Stomach (tissue), 9 donors: ENCODE measurements around the gene FBXL19. TPM values are rescaled to one million over a fixed set of nuclear protein-coding genes. Genes with fewer than 3 reads are reported as not detected.

Experiments
- DNase-seq, 2 donors: peaks; one replicate each; pipeline versions ENCODE4 v3.0.0 to v3.0.0-alpha.2; 2013 to 2019
- H3K27ac ChIP-seq, 5 donors: fragments of 200-600 bp in 4 of 5; sonication (generic) in 4 of 5; one replicate each; pipeline ENCODE4 v1.5.1; 2013 to 2019; ENCODE audit warnings: mild to moderate bottlenecking in 1 of 5, moderate library complexity in 1 of 5
- H3K27me3 ChIP-seq, 3 donors: fragments of 200-600 bp; sonication (generic); one replicate each; pipeline ENCODE4 v1.5.1; 2017 to 2019; ENCODE audit warnings: mixed run types in 1 of 3
- H3K36me3 ChIP-seq, 4 donors: fragments of 200-600 bp; sonication (generic); 1 replicate in 3 of 4; 2 replicates in 1 of 4; pipeline ENCODE4 v1.5.1; 2016 to 2019
- H3K4me1 ChIP-seq, 4 donors: fragments of 200-600 bp; sonication (generic); one replicate each; pipeline ENCODE4 v1.5.1; 2016 to 2019
- H3K4me3 ChIP-seq, 4 donors: fragments of 200-600 bp; sonication (generic) in 3 of 4; one replicate each; pipeline ENCODE4 v1.5.1; 2016 to 2019; ENCODE audit warnings: mild to moderate bottlenecking in 1 of 4
- H3K9me3 ChIP-seq, 4 donors: fragments of 200-600 bp; sonication (generic); one replicate each; pipeline ENCODE4 v1.5.1; 2016 to 2019
- EP300 ChIP-seq: sonication (generic); formaldehyde crosslinking; IDR thresholded peaks from one replicate; pipeline ENCODE4 v1.6.1; 2017; ENCODE audit warnings: antibody characterized with exemption
- POLR2A ChIP-seq, 4 donors: fragments of 450-650 bp; IDR thresholded peaks; one replicate each; pipeline ENCODE4 v1.6.1; 2016; ENCODE audit warnings: antibody characterized with exemption in 4 of 4, control low read depth in 2 of 4, mild to moderate bottlenecking in 1 of 4, moderate library complexity in 1 of 4
- POLR2AphosphoS5 ChIP-seq, 3 donors: sonication (generic); formaldehyde crosslinking; IDR thresholded peaks; one replicate each; pipeline ENCODE4 v1.6.1; 2016; ENCODE audit warnings: antibody characterized with exemption in 3 of 3
- WGBS, 5 donors: extraction: QIAGEN DNeasy Blood & Tissue Kit in 3 of 5; methylation state at CpG; one replicate each; pipeline versions ENCODE4 v1.1.5 to v1.1.7; 2013 to 2018; 5-methylcytosine and 5-hydroxymethylcytosine counted together
- intact Hi-C: fragments of 100-400 bp; cut with DNase I; formaldehyde crosslinking; loops from one replicate; pipeline ENCODE4 v1.15.1; 2023; ENCODE audit warnings: low total_unique reads
- polyA plus RNA-seq, 3 donors: library from polyadenylated mRNA; stranded (reverse); fragments of 200-250 nt; gene quantifications; one replicate each; pipeline ENCODE4 v1.2.3, GENCODE V29; 2013
- total RNA-seq, 5 donors: library from RNA; depleted of rRNA; stranded (reverse); fragments of >200 nt; gene quantifications; one replicate each; pipeline versions ENCODE4 v1.1.0 to v1.2.3, GENCODE V29; 2014 to 2016
- TF ChIP-seq, protein P1 (sequence below), 7 experiments: fragments of 450-650 bp in 4 of 7; fragments of 200-600 bp in 3 of 7; sonication (generic) in 3 of 7; IDR thresholded peaks; one replicate each; pipeline ENCODE4 v1.5.1; 2016 to 2019; ENCODE audit warnings: antibody characterized with exemption in 7 of 7, control low read depth in 2 of 7, mild to moderate bottlenecking in 1 of 7
- donor health status: healthy with polysubstance abuse.
- donor health status: Bipolar disorder and iron deficiency.
- donor health status: healthy.

Gene FBXL19
- total and polyA plus RNA-seq, 8 donors, result 5.8 to 252 (median 9.5) TPM

DNA sequence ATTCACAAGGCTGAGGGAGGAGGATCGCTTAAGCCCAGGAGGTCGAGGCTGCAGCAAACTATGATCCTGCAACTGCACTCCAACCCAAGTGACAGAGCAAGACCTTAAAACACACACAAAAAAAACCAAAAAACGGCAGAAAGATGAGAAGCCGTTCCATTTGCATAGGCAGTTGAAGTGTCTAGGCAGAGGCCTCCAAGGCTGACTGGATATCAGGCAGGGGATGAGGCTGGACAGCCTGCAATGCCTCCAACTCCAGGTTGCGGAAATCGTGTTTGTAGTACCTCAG lies 2.0 kb upstream of the FBXL19 start:
- intact Hi-C loops, result no loop called here
- Histone ChIP-seq H3K9me3 (no peaks in the 10 kb centered on the region), H3K36me3 (peaks cover 0 to 10% (median 10%) of the 10 kb centered on the region in 4 donors), H3K27me3 (no peaks in the 10 kb centered on the region), H3K4me1 (peaks cover 18 to 39% (median 29%) of the 10 kb centered on the region in 4 donors), H3K27ac (peak overlapping the region; percentile 87 to 94 (median 91)), H3K4me3 (peak overlapping the region; percentile 63 to 85 (median 74))
- TF ChIP-seq EP300 (no peak), POLR2AphosphoS5 (IDR thresholded peaks at IDR 0.05) (no peak), POLR2A (IDR thresholded peaks at IDR 0.05) (no peak)
- TF ChIP-seq, protein P1, sequence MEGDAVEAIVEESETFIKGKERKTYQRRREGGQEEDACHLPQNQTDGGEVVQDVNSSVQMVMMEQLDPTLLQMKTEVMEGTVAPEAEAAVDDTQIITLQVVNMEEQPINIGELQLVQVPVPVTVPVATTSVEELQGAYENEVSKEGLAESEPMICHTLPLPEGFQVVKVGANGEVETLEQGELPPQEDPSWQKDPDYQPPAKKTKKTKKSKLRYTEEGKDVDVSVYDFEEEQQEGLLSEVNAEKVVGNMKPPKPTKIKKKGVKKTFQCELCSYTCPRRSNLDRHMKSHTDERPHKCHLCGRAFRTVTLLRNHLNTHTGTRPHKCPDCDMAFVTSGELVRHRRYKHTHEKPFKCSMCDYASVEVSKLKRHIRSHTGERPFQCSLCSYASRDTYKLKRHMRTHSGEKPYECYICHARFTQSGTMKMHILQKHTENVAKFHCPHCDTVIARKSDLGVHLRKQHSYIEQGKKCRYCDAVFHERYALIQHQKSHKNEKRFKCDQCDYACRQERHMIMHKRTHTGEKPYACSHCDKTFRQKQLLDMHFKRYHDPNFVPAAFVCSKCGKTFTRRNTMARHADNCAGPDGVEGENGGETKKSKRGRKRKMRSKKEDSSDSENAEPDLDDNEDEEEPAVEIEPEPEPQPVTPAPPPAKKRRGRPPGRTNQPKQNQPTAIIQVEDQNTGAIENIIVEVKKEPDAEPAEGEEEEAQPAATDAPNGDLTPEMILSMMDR (IDR thresholded peaks at IDR 0.05), result no peak
- WGBS, 5 donors, result 21 to 25% (median 24%) methylated on average over 6 of the region's 6 CpGs
- no peak for DNase-seq

DNA sequence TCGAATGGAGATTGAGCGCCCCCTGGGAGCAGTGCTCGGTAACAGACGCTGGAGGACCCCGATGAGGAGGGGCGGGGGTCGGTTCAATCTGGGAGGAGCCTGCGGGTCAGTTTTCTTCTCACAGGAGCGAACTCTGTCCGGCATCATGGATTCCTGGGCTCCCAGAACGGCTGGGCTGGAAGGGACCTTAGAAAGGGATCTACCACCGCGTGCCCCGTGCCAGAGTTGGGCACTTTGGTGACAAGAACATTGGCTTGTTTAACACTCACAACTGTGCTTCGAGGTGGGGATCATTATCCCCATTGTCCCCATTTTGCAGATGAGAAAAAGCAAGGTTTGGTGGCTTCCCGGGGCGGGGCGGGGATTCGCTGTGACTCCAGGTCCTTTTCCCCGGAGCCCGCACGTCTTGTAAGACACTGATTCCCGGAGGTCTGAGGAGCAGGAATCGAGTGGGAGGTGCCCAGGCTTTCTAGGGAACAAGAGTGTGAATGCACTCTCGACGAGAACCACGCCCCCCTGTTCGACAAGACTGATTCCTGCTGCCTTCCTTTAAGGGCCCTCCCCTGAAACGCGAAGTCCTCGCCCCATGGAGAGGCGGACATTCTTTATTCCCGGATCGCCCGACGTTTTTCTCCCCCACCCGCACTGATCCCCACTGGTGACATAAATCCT lies 1.5 kb upstream of the FBXL19 start:
- H3K27me3 ChIP-seq, result no peaks in the 10 kb centered on the region
- no peaks in the 10 kb centered on the region for H3K9me3 ChIP-seq
- peaks cover 18 to 39% (median 30%) of the 10 kb centered on the region in 4 donors for H3K4me1 ChIP-seq
- TF ChIP-seq EP300 (no peak), POLR2AphosphoS5 (IDR thresholded peaks at IDR 0.05) (peak in 1 of 3 donors; percentile 49), POLR2A (IDR thresholded peaks at IDR 0.05) (no peak)
- TF ChIP-seq, protein P1 (IDR thresholded peaks at IDR 0.05), result peak in 5 of 7 experiments; percentile 85 to 91 (median 86)
- H3K4me3 ChIP-seq, result peak overlapping the region; percentile 63 to 85 (median 74)
- intact Hi-C loops, result no loop called here
- peaks cover 0 to 15% (median 14%) of the 10 kb centered on the region in 4 donors for H3K36me3 ChIP-seq
- WGBS, 5 donors, result 0 to 1% (median 0%) methylated on average over 37 of the region's 37 CpGs
- peak overlapping the region; percentile 87 to 94 (median 91) for H3K27ac ChIP-seq
- peak; percentile 90 to 98 for DNase-seq

DNA sequence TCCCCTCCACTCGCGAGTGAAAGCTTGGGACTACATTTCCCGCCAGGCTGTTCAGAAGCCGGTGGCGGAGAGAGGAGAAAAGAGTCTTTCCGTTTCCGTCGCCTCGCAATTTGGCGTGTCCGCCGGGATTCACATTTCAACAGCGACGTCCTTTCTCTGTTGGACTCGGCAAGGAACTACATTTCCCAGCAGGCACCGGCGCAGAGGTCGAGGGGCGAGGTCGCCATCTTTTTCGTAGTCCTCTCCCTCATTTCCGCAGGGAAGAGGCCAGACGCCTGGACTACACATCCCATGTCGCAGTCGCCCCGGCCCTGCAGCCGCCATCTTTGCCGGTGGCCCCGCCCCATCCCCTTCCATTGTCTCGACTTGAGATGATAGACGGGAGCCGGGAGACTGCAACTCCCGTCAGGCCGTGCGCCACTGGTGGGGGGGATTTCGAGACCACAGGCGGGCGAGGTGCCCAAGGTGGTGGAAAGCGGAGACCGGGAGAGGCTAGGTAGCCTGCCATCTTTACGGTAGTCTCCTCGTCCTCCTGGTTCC lies 882 bp upstream of the FBXL19 start:
- WGBS, 5 donors, result 0% methylated on average over 32 to 42 of the region's 42 CpGs
- DNase-seq, result peak; percentile 100
- peaks cover 0 to 21% (median 20%) of the 10 kb centered on the region in 4 donors for H3K36me3 ChIP-seq
- intact Hi-C loops, result no loop called here
- peak overlapping the region; percentile 90 to 94 (median 91) for H3K27ac ChIP-seq
- TF ChIP-seq POLR2A (IDR thresholded peaks at IDR 0.05), result no peak
- TF ChIP-seq, protein P1 (IDR thresholded peaks at IDR 0.05), result peak in 1 of 7 experiments; percentile 7
- TF ChIP-seq EP300, result no peak
- peak; percentile 59 to 84 (median 61) for TF ChIP-seq POLR2AphosphoS5 (IDR thresholded peaks at IDR 0.05)
- H3K27me3 ChIP-seq, result no peaks in the 10 kb centered on the region
- H3K9me3 ChIP-seq, result no peaks in the 10 kb centered on the region
- peak overlapping the region; percentile 63 to 85 (median 74) for H3K4me3 ChIP-seq
- H3K4me1 ChIP-seq, result peaks cover 18 to 44% (median 33%) of the 10 kb centered on the region in 4 donors

DNA sequence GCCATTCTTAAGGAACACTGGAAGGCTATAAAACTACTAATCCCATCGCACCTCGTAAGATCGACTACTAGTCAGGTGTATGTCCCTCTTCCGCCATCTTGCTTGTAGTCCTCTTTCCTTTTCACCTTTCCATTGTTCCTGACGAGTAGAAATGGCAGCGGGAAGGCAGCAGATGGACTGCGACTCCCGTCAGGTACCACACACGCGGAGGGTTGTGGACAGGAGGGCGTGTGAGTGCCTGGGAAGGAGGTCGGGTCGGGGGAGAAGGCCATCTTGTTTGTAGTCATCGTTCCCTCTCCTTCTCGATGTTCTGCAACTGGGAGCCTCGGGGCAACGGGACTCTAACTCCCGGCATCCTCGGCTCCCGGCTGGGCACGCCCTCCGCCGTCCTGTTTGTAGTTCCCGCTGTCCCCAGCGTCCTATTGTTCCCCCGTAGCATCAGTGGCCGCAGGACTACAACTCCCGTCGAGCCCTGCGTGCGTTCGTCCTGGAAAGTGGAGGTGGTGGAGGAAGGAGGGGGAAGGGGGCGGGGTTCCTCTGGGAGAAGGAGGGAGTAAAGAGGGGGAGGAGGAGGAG lies 324 bp upstream of the FBXL19 start:
- peaks cover 0 to 27% (median 24%) of the 10 kb centered on the region in 4 donors for H3K36me3 ChIP-seq
- H3K27ac ChIP-seq, result peak overlapping the region; percentile 90 to 94 (median 91)
- no peak for TF ChIP-seq EP300
- TF ChIP-seq, protein P1 (IDR thresholded peaks at IDR 0.05), result no peak
- TF ChIP-seq POLR2AphosphoS5 (IDR thresholded peaks at IDR 0.05), result peak; percentile 59 to 81 (median 79)
- no peaks in the 10 kb centered on the region for H3K27me3 ChIP-seq
- H3K9me3 ChIP-seq, result no peaks in the 10 kb centered on the region
- peaks cover 18 to 49% (median 36%) of the 10 kb centered on the region in 4 donors for H3K4me1 ChIP-seq
- WGBS, 5 donors, result 0 to 1% (median 0%) methylated on average over 24 to 33 of the region's 33 CpGs
- DNase-seq, result peak; percentile 99 to 100
- H3K4me3 ChIP-seq, result peak overlapping the region; percentile 63 to 85 (median 74)
- intact Hi-C loops, result no loop called here
